ENCODE data around the gene PRDM16. TPM values are rescaled to one million over a fixed set of nuclear protein-coding genes. Genes with fewer than 3 reads are reported as not detected.

Gene PRDM16
- total RNA-seq, 1 donor from 2014 or later, result not detected

GRCh38 chr1:3457910-3458883 lies 389.2 kb downstream of the PRDM16 start:
- peak; percentile 12 for DNase-seq

DNA sequence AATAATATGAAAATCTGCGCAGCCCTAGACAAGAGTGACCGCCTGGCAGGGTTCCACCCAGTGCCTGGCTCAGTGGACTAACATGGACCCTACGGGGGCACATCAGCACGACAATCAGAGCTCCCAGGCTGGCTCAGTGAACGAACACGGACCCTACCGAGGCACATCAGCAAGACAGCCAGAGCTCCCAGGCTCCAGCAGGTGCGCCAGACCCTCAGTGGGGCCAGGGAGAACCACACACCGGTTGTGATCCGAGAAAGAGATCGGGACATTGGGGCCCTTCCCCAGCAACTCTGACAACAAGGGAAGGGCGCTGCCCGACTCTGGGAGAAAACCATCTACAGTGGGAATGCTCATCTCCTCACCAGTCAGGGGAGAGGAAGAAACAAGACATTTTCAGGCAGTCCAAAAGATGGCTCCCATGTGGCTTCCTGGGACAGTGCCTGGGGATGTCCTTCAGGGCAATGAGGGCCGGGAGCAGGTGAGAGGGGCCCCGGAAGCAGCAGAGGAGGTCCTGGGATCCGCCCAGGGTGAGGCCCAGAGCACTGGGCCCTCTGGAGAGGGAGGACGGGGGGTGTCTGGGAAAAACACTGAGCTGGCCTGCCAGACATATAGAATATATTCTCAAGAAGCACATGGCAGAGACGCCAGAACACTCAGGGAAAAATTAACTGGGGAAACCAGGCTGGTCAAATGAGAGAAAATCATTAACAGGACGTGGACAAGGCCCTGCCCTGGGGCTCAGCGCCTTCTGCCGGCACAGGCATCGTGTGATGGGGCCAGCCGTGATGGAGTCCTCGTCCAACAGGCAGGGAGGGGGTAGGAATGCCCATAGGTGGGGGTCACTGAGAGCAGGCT lies 390.3 kb downstream of the PRDM16 start:
- no peak for DNase-seq

- DNase-seq, result no peak
These were observed 391.1 kb downstream of the PRDM16 start for GRCh38 chr1:3459940-3460671.

GRCh38 chr1:3460672-3461131 lies 391.7 kb downstream of the PRDM16 start:
- peak; percentile 59 for DNase-seq

GRCh38 chr1:3461238-3461933 lies 392.4 kb downstream of the PRDM16 start:
- DNase-seq, result no peak

DNA sequence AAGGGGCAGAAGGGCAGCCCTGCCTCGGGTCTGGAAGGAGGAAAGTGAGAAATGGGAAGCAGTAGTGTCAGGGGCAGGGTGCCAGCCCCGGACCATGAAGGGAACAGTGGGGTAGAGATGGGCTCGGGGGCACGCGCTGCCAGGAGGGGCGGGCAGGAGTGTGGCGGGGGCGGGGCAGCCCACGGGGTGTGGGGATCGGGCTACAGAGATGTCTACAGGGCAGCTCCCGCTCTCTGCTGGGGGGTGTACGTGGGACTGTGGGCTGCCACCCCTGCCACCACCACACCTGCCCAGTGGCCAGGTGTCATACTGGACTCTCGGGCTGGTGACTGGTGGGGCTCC lies 392.9 kb downstream of the PRDM16 start:
- DNase-seq, result no peak

GRCh38 chr1:3462356-3463012 lies 393.5 kb downstream of the PRDM16 start:
- DNase-seq, result no peak

- no peak for DNase-seq
These were observed 394.0 kb downstream of the PRDM16 start for GRCh38 chr1:3463013-3463385.

GRCh38 chr1:3463408-3463863 lies 394.4 kb downstream of the PRDM16 start:
- DNase-seq, result no peak

GRCh38 chr1:3463891-3464648 lies 395.1 kb downstream of the PRDM16 start:
- no peak for DNase-seq

DNA sequence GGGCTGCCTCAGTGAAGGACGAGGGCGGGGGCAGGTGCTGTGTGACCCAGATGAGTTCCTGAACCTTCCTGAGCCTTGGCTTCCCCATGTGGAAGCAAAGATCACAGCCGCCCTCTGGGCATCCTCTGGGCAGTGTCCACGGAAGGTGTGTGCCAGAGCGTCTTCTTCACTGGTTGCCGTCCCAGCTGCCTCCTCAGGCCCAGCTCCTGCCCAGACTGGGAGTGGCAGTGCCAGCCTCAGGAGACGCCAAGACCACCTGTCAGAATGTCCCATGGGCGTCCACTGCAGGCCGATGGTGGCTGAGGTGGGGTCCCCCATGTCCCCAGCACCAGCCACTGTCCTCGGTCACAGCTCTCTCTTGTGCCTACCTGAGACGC lies 395.6 kb downstream of the PRDM16 start:
- no peak for DNase-seq

DNA sequence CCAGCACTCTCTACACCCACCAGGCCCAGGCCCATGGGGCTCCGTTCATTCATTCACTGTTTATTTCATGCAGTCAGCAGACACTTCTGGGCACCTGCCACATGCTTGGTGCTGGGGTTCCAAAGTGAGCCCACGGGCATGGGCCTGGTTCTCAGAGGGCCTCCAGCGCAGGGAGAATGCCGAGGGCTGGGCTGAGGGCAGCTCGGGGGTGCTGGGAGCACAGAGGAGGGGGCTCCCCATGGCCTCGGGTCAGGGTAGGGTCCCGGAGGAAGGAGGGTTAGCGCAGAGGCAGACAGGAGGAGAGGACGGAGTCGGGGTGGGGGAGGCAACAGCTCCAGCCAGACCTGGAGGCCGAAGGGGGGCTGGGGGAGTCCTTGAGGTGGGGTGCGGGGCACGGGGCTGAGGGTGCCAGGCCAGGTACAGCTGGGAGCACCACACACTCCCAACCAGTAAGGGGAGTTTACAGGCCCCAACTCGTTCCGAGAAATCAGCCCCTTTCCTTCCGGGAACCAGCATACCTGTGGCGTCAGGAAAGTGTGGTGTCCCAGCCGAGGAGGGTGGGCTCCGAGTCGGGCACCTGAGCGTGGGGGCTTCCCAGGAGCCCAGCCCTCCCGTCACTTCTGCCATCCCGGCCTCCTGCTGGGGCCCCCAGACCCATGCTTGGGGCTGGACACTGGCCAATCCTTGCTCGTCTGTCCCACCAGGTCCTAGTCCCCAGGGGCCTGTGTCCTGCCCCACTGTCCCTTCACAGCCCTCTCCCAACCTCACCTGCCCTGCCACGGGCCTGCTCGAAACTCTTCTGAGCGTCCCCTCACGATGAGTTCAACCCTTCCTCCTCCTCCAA lies 396.3 kb downstream of the PRDM16 start:
- DNase-seq, result no peak

- no peak for DNase-seq
These were observed 396.9 kb downstream of the PRDM16 start for GRCh38 chr1:3465935-3466321.

- DNase-seq, result no peak
These were observed 397.5 kb downstream of the PRDM16 start for GRCh38 chr1:3466366-3467075.

DNA sequence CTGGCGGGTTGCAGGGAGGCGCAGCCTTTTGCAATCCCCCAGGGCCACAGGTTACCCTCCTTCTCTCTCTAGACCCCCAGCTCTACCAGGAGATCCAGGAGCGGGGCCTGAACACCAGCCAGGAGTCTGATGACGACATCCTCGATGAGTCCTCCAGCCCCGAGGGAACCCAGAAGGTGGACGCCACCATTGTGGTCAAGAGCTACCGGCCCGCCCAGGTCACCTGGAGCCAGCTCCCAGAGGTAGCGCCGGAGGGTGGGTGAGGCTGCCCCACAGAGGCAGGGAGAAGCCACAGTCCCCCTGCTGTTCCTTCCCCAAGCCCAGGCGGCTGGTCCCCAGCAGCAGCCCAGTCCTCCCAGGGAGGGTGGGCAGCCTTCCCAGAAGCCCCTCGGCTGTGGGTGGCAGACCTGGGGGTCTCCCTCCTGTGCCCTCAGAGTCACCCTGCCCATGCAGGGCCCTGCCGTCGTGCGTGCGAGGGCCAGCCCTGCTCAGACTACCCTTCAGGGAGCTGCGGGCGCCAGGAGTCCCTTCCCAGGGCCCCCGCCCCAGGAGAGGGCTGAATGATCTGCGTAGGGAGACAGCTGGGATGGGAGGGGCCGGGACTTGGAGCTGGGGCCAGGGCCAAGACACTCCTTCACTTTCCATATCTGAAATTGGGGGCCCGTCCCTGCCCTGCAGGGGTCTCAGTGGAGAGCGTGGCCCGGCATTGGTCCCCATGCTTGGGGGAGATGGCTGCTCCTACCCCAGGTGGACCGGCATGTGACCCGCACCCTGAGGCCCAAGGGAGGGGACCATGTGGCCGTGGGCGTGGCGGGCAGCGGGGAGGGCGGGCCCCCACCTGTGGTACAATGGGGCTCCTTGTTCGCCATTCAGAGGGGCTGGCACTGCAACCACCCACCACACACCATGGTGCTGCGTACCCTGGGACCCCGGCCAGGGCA lies 398.4 kb downstream of the PRDM16 start:
- DNase-seq, result no peak

- no peak for DNase-seq
These were observed 399.5 kb downstream of the PRDM16 start for GRCh38 chr1:3468236-3469103.
